Muscle of leg (tissue), 11 donors: ENCODE results near the gene CDH24. TPM values are rescaled to one million over a fixed set of nuclear protein-coding genes. Genes with fewer than 3 reads are reported as not detected.
A peak's percentile ranks its signal among the peaks of the same experiment; 100 is the strongest.
"Not testable (repeated sequence)": the region's sequence is repeated elsewhere in the genome, so short reads cannot be mapped to it uniquely, and the experiment has no call there.

Source experiments
- DNase-seq: peaks from one replicate; pipeline ENCODE4 v3.0.0; 2013
- H3K27ac ChIP-seq: one replicate; pipeline ENCODE4 v1.5.1; 2013; ENCODE audit warnings: mild to moderate bottlenecking, low read length, control low read depth
- H3K27me3 ChIP-seq: one replicate; pipeline ENCODE4 v1.6.1; 2013; ENCODE audit warnings: low read length; ENCODE audit not compliant: control insufficient read depth, insufficient read depth
- H3K36me3 ChIP-seq: one replicate; pipeline ENCODE4 v1.6.1; 2013; ENCODE audit warnings: low read length; ENCODE audit not compliant: control insufficient read depth, insufficient read depth
- H3K4me1 ChIP-seq: one replicate; pipeline ENCODE4 v1.6.1; 2013; ENCODE audit warnings: low read length; ENCODE audit not compliant: control insufficient read depth, insufficient read depth
- H3K4me3 ChIP-seq: one replicate; pipeline ENCODE4 v1.5.1; 2013; ENCODE audit warnings: low read length, control low read depth
- H3K9me3 ChIP-seq: replicated peaks from 2 replicates; pipeline ENCODE4 v1.6.1; 2013; ENCODE audit warnings: low read depth, low read length; ENCODE audit not compliant: control insufficient read depth
- WGBS: methylation state at CpG from one replicate; pipeline ENCODE4 v1.1.5; 2013; ENCODE audit warnings: missing lambda C conversion rate; ENCODE audit not compliant: insufficient coverage; 5-methylcytosine and 5-hydroxymethylcytosine counted together
- polyA plus RNA-seq, 8 donors: library from polyadenylated mRNA; unstranded; fragments of 120-200 nt; gene quantifications; one replicate each; pipeline versions ENCODE4 v1.2.1 to v1.2.3, GENCODE V29; 2013; ENCODE audit warnings: inconsistent platforms in 1 of 8, low replicate concordance in 1 of 8; ENCODE audit not compliant: insufficient read length in 8 of 8, insufficient read depth in 1 of 8
- total RNA-seq: library from RNA; stranded (reverse); fragments of 120-200 nt; gene quantifications from one replicate; pipeline ENCODE4 v1.2.4, GENCODE V29; 2013

Gene CDH24
- total and polyA plus RNA-seq, 9 donors, result 2.1 to 6.8 (median 4.8) TPM

DNA sequence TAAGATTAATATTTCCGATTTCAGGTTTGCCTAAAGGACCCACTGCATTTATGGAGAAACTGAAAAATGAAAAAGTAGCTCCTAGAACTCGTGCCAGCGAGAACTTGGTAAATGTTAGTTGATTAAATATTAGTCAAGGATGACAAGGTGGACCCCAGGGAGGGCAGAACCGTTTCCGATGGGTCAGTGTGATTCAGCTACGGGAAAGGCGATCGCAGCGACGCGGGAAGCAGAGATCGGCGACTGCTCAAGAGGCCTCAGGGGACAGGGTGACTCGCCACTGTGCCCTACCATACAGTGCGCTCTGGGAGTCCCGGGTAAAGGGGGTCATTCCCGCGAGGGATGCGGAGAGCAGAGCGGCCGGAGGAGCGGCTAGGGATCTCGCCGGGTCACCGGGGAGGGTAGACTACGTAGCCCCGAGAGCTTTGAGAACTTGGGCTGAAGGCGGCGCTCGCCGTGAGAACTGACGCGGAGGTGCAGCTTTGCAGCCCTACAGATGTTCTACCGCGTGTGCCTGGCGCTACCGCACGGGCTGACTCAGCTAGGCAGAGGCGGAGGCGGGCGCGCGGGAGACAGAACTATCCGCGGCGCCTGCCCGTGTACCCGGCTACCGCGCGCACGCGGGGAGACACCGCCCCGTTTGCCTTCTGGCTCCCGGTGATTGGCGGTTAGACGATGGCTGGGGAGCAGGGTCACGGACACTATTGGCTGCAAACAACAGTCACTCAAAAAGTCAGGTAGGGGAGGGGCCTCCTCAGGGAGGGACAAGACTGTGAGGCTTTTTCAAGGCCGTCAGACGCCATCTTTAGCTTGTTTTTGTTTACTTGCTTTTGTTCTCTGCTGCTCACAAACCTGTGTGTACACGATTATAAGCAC is 50.5 kb downstream of the CDH24 start:
- peak; percentile 99 for DNase-seq
- Histone ChIP-seq H3K4me1 (peaks cover 15% of the 10 kb centered on the region), H3K27me3 (no peaks in the 10 kb centered on the region), H3K4me3 (peak overlapping the region; percentile 69), H3K36me3 (no peaks in the 10 kb centered on the region), H3K27ac (peak overlapping the region; percentile 95), H3K9me3 (no peaks in the 10 kb centered on the region)
- under 1% methylated on average over 62 of the region's 62 CpGs for WGBS

- peak overlapping the region; percentile 91 for H3K27ac ChIP-seq
- no peaks in the 10 kb centered on the region for H3K27me3 ChIP-seq
- peaks cover 15% of the 10 kb centered on the region for H3K4me1 ChIP-seq
- WGBS, result no CpG with 5 or more reads among the region's 5 CpGs
- peak overlapping the region; percentile 69 for H3K4me3 ChIP-seq
- H3K36me3 ChIP-seq, result no peaks in the 10 kb centered on the region
- DNase-seq, result no peak
- H3K9me3 ChIP-seq, result no peaks in the 10 kb centered on the region
Measured at GRCh38 chr14:23006188-23006534, 51.2 kb downstream of the CDH24 start.

GRCh38 chr14:23005451-23006187 is 51.7 kb downstream of the CDH24 start:
- H3K4me1 ChIP-seq, result peaks cover 15% of the 10 kb centered on the region
- H3K36me3 ChIP-seq, result no peaks in the 10 kb centered on the region
- no CpG with 5 or more reads among the region's 3 CpGs for WGBS
- H3K4me3 ChIP-seq, result no peak overlapping the region
- H3K27me3 ChIP-seq, result no peaks in the 10 kb centered on the region
- DNase-seq, result no peak
- no peak overlapping the region for H3K27ac ChIP-seq
- no peaks in the 10 kb centered on the region for H3K9me3 ChIP-seq

- not testable (repeated sequence) for H3K9me3 ChIP-seq, H3K4me3 ChIP-seq, H3K27ac ChIP-seq, H3K27me3 ChIP-seq, H3K4me1 ChIP-seq, DNase-seq, H3K36me3 ChIP-seq
- WGBS, result 96% methylated on average over 3 of the region's 4 CpGs
Measured at GRCh38 chr14:23004274-23004673, 53.0 kb downstream of the CDH24 start.

GRCh38 chr14:23002592-23002991 is 54.7 kb downstream of the CDH24 start:
- H3K27ac ChIP-seq, result no peak overlapping the region
- H3K36me3 ChIP-seq, result peaks cover 6% of the 10 kb centered on the region
- no peaks in the 10 kb centered on the region for H3K9me3 ChIP-seq
- no peak for DNase-seq
- no peak overlapping the region for H3K4me3 ChIP-seq
- WGBS, result 90% methylated on average over 1 of the region's 3 CpGs
- no peaks in the 10 kb centered on the region for H3K27me3 ChIP-seq
- peaks cover 20% of the 10 kb centered on the region for H3K4me1 ChIP-seq

DNA sequence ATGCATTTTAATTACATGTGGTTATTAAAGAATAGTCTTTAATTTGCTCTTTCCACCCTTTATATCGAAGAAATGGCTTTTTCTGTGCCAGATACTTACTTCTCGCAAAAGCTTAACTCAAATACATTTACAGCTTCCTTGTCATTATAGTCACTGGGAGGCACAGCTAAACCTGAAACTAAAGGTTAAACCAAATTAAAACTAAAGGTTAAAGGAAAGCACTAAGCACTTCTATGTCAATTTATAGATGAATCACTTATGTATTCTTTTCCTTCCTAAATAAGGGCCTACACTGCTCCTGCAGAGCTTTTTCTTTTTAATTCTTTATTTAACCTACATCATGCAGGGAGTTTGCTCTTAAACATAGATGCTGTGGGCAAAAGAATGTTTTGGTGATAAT is 56.5 kb downstream of the CDH24 start:
- WGBS, result no CpG with 5 or more reads among the region's 2 CpGs
- H3K4me1 ChIP-seq, result peaks cover 18% of the 10 kb centered on the region
- no peak overlapping the region for H3K4me3 ChIP-seq
- no peaks in the 10 kb centered on the region for H3K9me3 ChIP-seq
- H3K36me3 ChIP-seq, result peaks cover 8% of the 10 kb centered on the region
- H3K27ac ChIP-seq, result no peak overlapping the region
- no peak for DNase-seq
- no peaks in the 10 kb centered on the region for H3K27me3 ChIP-seq

- Histone ChIP-seq H3K4me3 (no peak overlapping the region), H3K9me3 (no peaks in the 10 kb centered on the region), H3K36me3 (peaks cover 10% of the 10 kb centered on the region), H3K27ac (peak overlapping the region; percentile 55), H3K4me1 (peaks cover 24% of the 10 kb centered on the region), H3K27me3 (no peaks in the 10 kb centered on the region)
- WGBS, result 70% methylated on average over 14 of the region's 16 CpGs
- no peak for DNase-seq
Measured at GRCh38 chr14:22998329-22999012, 58.8 kb downstream of the CDH24 start.

- Histone ChIP-seq H3K4me3 (no peak overlapping the region), H3K36me3 (peaks cover 10% of the 10 kb centered on the region), H3K9me3 (no peaks in the 10 kb centered on the region), H3K4me1 (peaks cover 24% of the 10 kb centered on the region), H3K27me3 (no peaks in the 10 kb centered on the region), H3K27ac (no peak overlapping the region)
- no peak for DNase-seq
- 60% methylated on average over 2 of the region's 9 CpGs for WGBS
Measured at GRCh38 chr14:22997676-22998323, 59.5 kb downstream of the CDH24 start.
